CD14-positive monocyte (primary cell): ENCODE measurements around the gene INSR. TPM values are rescaled to one million over a fixed set of nuclear protein-coding genes. Genes with fewer than 3 reads are reported as not detected.

ENCODE experiments used
- DNase-seq, 3 donors: peaks; one replicate each; pipeline ENCODE4 v3.0.0-alpha.2; 2011 to 2022
- H2AFZ ChIP-seq: 2 replicates; pipeline ENCODE4 v1.6.0; 2012; ENCODE audit warnings: mild to moderate bottlenecking, low read depth, low read length, inconsistent platforms; ENCODE audit not compliant: insufficient read depth, poor library complexity, severe bottlenecking
- H3K27ac ChIP-seq, 2 donors: 1 replicate in 1 of 2; 2 replicates in 1 of 2; pipeline ENCODE4 v1.5.1; 2012 to 2013; ENCODE audit warnings: low read length in 2 of 2, control low read depth in 1 of 2, inconsistent platforms in 1 of 2, low read depth in 1 of 2, mild to moderate bottlenecking in 1 of 2
- H3K27me3 ChIP-seq, 2 donors: one replicate each; pipeline versions ENCODE4 v1.6.0 to v1.6.1; 2011 to 2013; ENCODE audit warnings: low read length in 2 of 2; ENCODE audit not compliant: control insufficient read depth in 2 of 2, insufficient read depth in 2 of 2
- H3K36me3 ChIP-seq, 2 donors: replicated peaks in 1 of 2; 1 replicate in 1 of 2; 2 replicates in 1 of 2; pipeline versions ENCODE4 v1.5.1 to v1.6.1; 2012 to 2013; ENCODE audit warnings: low read length in 2 of 2, control low read depth in 1 of 2, inconsistent platforms in 1 of 2, mild to moderate bottlenecking in 1 of 2; ENCODE audit not compliant: insufficient read depth in 2 of 2, control insufficient read depth in 1 of 2
- H3K4me1 ChIP-seq, 2 donors: 1 replicate in 1 of 2; 2 replicates in 1 of 2; pipeline versions ENCODE4 v1.5.1 to v1.6.1; 2012 to 2013; ENCODE audit warnings: low read length in 2 of 2, control low read depth in 1 of 2, inconsistent platforms in 1 of 2, mild to moderate bottlenecking in 1 of 2, moderate library complexity in 1 of 2; ENCODE audit not compliant: insufficient read depth in 2 of 2, control insufficient read depth in 1 of 2
- H3K4me2 ChIP-seq: replicated peaks from 2 replicates; pipeline ENCODE3; 2012; ENCODE audit warnings: low read length, moderate library complexity, mild to moderate bottlenecking; ENCODE audit not compliant: poor library complexity, severe bottlenecking; ENCODE audit errors: extremely low read depth
- H3K4me3 ChIP-seq, 3 experiments: fragments of 200-600 bp in 1 of 3; sonication (generic) in 1 of 3; replicated peaks in 1 of 3; 1 replicate in 2 of 3; 2 replicates in 1 of 3; pipeline ENCODE4 v1.5.1; 2011 to 2013; ENCODE audit warnings: low read length in 3 of 3, mild to moderate bottlenecking in 3 of 3, control low read depth in 2 of 3, low read depth in 2 of 3, inconsistent platforms in 1 of 3, moderate library complexity in 1 of 3
- H3K79me2 ChIP-seq: 2 replicates; pipeline ENCODE4 v1.6.0; 2012; ENCODE audit warnings: mild to moderate bottlenecking, control low read depth, inconsistent platforms, low read length, moderate library complexity; ENCODE audit not compliant: insufficient read depth
- H3K9ac ChIP-seq: 2 replicates; pipeline ENCODE4 v1.6.0; 2017; ENCODE audit warnings: low read length, mild to moderate bottlenecking; ENCODE audit not compliant: insufficient read depth, poor library complexity, severe bottlenecking
- H3K9me3 ChIP-seq, 2 donors: replicated peaks in 1 of 2; 1 replicate in 1 of 2; 2 replicates in 1 of 2; pipeline versions ENCODE4 v1.5.1 to v1.6.1; 2012 to 2013; ENCODE audit warnings: low read length in 2 of 2, control low read depth in 1 of 2; ENCODE audit not compliant: control insufficient read depth in 1 of 2, insufficient read depth in 1 of 2
- H4K20me1 ChIP-seq: 2 replicates; pipeline ENCODE4 v1.6.0; 2012; ENCODE audit warnings: mild to moderate bottlenecking, low read length, control low read depth, moderate library complexity; ENCODE audit not compliant: insufficient read depth
- H3K27ac Mint-ChIP-seq, 7 donors: one replicate each; pipeline ENCODE4 v1.8.0; 2020; ENCODE audit warnings: mild to moderate bottlenecking in 7 of 7, mixed read lengths in 7 of 7, moderate library complexity in 6 of 7, inconsistent platforms in 2 of 7
- H3K27me3 Mint-ChIP-seq, 3 donors: one replicate each; pipeline ENCODE4 v1.8.0; 2021 to 2022; ENCODE audit warnings: low read depth in 3 of 3, mild to moderate bottlenecking in 3 of 3, mixed read lengths in 3 of 3, moderate library complexity in 3 of 3, inconsistent platforms in 1 of 3
- H3K36me3 Mint-ChIP-seq, 2 donors: one replicate each; pipeline ENCODE4 v1.8.0; 2020; ENCODE audit warnings: mixed read lengths in 2 of 2, inconsistent platforms in 1 of 2, mild to moderate bottlenecking in 1 of 2
- H3K4me1 Mint-ChIP-seq: one replicate; pipeline ENCODE4 v1.8.0; 2020; ENCODE audit warnings: mild to moderate bottlenecking, mixed read lengths
- H3K4me3 Mint-ChIP-seq, 2 donors: one replicate each; pipeline ENCODE4 v1.8.0; 2020; ENCODE audit warnings: mild to moderate bottlenecking in 2 of 2, mixed read lengths in 2 of 2, moderate library complexity in 1 of 2
- H3K9me3 Mint-ChIP-seq, 7 donors: one replicate each; pipeline ENCODE4 v1.8.0; 2020 to 2022; ENCODE audit warnings: mixed read lengths in 7 of 7, mild to moderate bottlenecking in 6 of 7, moderate library complexity in 6 of 7, inconsistent platforms in 2 of 7
- WGBS: methylation state at CpG from one replicate; pipeline ENCODE4 v1.1.5; 2013; ENCODE audit warnings: missing lambda C conversion rate; ENCODE audit not compliant: insufficient coverage; 5-methylcytosine and 5-hydroxymethylcytosine counted together
- intact Hi-C, 2 donors: fragments of 100-400 bp; cut with micrococcal nuclease; formaldehyde crosslinking; loops; one replicate each; pipeline versions ENCODE4 v1.15.0 to v1.15.1; 2023
- polyA plus RNA-seq, 3 donors: library from polyadenylated mRNA; depleted of rRNA in 1 of 3; unstranded in 2 of 3; stranded (reverse) in 1 of 3; fragments of 300-500 nt in 2 of 3; fragments of >200 nt in 1 of 3; fragmentation: Illumina TruSeq in 2 of 3; gene quantifications; 1 replicate in 2 of 3; 2 replicates in 1 of 3; pipeline ENCODE4 v1.2.3, GENCODE V29; 2012 to 2021
- TF ChIP-seq, protein P1 (sequence below): fragments of 200-600 bp; IDR thresholded peaks from one replicate; pipeline ENCODE4 v1.8.0; 2022; ENCODE audit warnings: antibody characterized with exemption, mild to moderate bottlenecking

INSR gene
- polyA plus RNA-seq, 3 donors, result 2.9 to 12.4 (median 3.4) TPM

- TF ChIP-seq, protein P1, sequence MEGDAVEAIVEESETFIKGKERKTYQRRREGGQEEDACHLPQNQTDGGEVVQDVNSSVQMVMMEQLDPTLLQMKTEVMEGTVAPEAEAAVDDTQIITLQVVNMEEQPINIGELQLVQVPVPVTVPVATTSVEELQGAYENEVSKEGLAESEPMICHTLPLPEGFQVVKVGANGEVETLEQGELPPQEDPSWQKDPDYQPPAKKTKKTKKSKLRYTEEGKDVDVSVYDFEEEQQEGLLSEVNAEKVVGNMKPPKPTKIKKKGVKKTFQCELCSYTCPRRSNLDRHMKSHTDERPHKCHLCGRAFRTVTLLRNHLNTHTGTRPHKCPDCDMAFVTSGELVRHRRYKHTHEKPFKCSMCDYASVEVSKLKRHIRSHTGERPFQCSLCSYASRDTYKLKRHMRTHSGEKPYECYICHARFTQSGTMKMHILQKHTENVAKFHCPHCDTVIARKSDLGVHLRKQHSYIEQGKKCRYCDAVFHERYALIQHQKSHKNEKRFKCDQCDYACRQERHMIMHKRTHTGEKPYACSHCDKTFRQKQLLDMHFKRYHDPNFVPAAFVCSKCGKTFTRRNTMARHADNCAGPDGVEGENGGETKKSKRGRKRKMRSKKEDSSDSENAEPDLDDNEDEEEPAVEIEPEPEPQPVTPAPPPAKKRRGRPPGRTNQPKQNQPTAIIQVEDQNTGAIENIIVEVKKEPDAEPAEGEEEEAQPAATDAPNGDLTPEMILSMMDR, result no peak
- H3K4me1 Mint-ChIP-seq, result no peaks in the 10 kb centered on the region
- H3K27ac ChIP-seq, result no peak overlapping the region
- H3K9me3 Mint-ChIP-seq, result peaks cover 0 to 5% (median 2%) of the 10 kb centered on the region in 7 donors
- no peak overlapping the region for H2AFZ ChIP-seq
- no peak overlapping the region for H3K4me3 ChIP-seq
- H3K4me1 ChIP-seq, result no peaks in the 10 kb centered on the region
- intact Hi-C loops, result no loop called here
- H3K4me3 Mint-ChIP-seq, result no peak overlapping the region
- no peak for DNase-seq
- H3K27me3 ChIP-seq, result no peaks in the 10 kb centered on the region
- no peaks in the 10 kb centered on the region for H4K20me1 ChIP-seq
- no peaks in the 10 kb centered on the region for H3K79me2 ChIP-seq
- H3K36me3 ChIP-seq, result peaks cover 44 to 71% of the 10 kb centered on the region in 2 donors
- H3K9ac ChIP-seq, result no peak overlapping the region
- H3K9me3 ChIP-seq, result no peaks in the 10 kb centered on the region
- H3K27me3 Mint-ChIP-seq, result peaks cover 0 to 2% (median 0%) of the 10 kb centered on the region in 3 donors
- peak overlapping the region in 1 of 7 donors; percentile 1 for H3K27ac Mint-ChIP-seq
- H3K4me2 ChIP-seq, result no peak overlapping the region
- WGBS, result 100% methylated on average over 1 of the region's 4 CpGs
- H3K36me3 Mint-ChIP-seq, result peaks cover 62 to 95% of the 10 kb centered on the region in 2 donors
Observed at GRCh38 chr19:7172794-7173193, 121.4 kb downstream of the INSR start.

DNA sequence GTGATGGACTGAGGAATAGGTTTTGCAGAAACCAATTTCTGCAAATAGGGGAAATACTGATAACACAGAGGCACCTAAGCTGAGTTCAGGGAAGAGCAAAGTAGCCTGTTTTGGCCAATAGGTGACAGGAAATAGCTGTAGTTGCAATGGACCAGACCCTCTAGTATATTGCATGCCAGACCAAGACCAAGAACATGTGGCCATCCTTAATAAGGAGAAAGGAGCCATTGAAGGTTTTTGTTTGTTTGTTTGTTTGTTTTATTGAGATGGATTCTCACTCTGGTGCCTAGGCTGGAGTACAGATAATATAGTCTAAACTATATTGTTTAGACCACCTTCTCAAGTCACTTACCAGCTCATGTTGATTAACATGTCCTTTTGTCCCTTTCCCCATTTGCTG lies 123.2 kb downstream of the INSR start:
- Mint-ChIP-seq H3K36me3 (peaks cover 64 to 97% of the 10 kb centered on the region in 2 donors), H3K27me3 (peaks cover 0 to 2% (median 0%) of the 10 kb centered on the region in 3 donors), H3K4me1 (no peaks in the 10 kb centered on the region), H3K27ac (no peak overlapping the region), H3K9me3 (peaks cover 0 to 5% (median 2%) of the 10 kb centered on the region in 7 donors), H3K4me3 (no peak overlapping the region)
- peaks cover 55 to 88% of the 10 kb centered on the region in 2 donors for H3K36me3 ChIP-seq
- H2AFZ ChIP-seq, result no peak overlapping the region
- H3K9me3 ChIP-seq, result no peaks in the 10 kb centered on the region
- no peak overlapping the region for H3K27ac ChIP-seq
- intact Hi-C loops, result no loop called here
- H3K4me2 ChIP-seq, result no peak overlapping the region
- TF ChIP-seq, protein P1, result no peak
- no peaks in the 10 kb centered on the region for H3K27me3 ChIP-seq
- no peaks in the 10 kb centered on the region for H3K4me1 ChIP-seq
- H4K20me1 ChIP-seq, result no peaks in the 10 kb centered on the region
- H3K4me3 ChIP-seq, result no peak overlapping the region
- H3K9ac ChIP-seq, result no peak overlapping the region
- no peak for DNase-seq
- no peaks in the 10 kb centered on the region for H3K79me2 ChIP-seq
